GM12878 (cell line): ENCODE results near the gene ZNF791. TPM values are rescaled to one million over a fixed set of nuclear protein-coding genes. Genes with fewer than 3 reads are reported as not detected.

Source experiments
- ATAC-seq: fragments of 200-7000 bp; cut with Tn5 transposase; 3 replicates; pipeline ENCODE4 v1.9.1; 2020; ENCODE audit warnings: mild to moderate bottlenecking, moderate library complexity
- BruUV-seq: library from RNA; stranded (reverse); fragments of 400-500 nt; replicated peaks from 2 replicates; lab custom pipeline; 2021; lab: Mats Ljungman, UMichigan
- CTCF ChIA-PET: fragments of 300-600 bp; sonication (Branson Sonifier 250); formaldehyde crosslinking; extraction: SDS; loops from one replicate; lab custom pipeline; 2021; ENCODE audit warnings: inconsistent platforms; lab: Yijun Ruan, JAX
- POLR2A ChIA-PET: fragments of 350-600 bp; formaldehyde crosslinking; extraction: SDS; loops from one replicate; lab custom pipeline; 2021; ENCODE audit warnings: inconsistent platforms; lab: Charles Lee
- RAD21 ChIA-PET: fragments of 300-600 bp; sonication (Branson Sonifier 250); formaldehyde crosslinking; loops from one replicate; lab custom pipeline; 2023; ENCODE audit warnings: antibody characterized with exemption; ENCODE audit not compliant: unreplicated experiment; lab: Charles Lee
- SMC1A ChIA-PET: fragments of 300-600 bp; sonication (Branson Sonifier 250); formaldehyde crosslinking; loops from one replicate; lab custom pipeline; 2023; ENCODE audit not compliant: unreplicated experiment, uncharacterized antibody; lab: Charles Lee
- DNase-seq: peaks from one replicate; pipeline ENCODE4 v3.0.0-alpha.2; 2011; ENCODE audit warnings: low read depth, low spot score
- FAIRE-seq: peaks from 3 replicates; lab custom pipeline; 2011; peaks lifted over from hg19 to GRCh38; lab: Jason Lieb, UNC
- H2AFZ ChIP-seq: 2 replicates; pipeline ENCODE4 v1.6.0; 2011; ENCODE audit warnings: low read depth, low read length, control low read depth; ENCODE audit not compliant: control insufficient read depth
- H3K27ac ChIP-seq: 2 replicates; pipeline ENCODE4 v1.5.1; 2011; ENCODE audit warnings: control low read depth; ENCODE audit not compliant: control insufficient read depth, insufficient read depth
- H3K27me3 ChIP-seq, 2 experiments: replicated peaks in 1 of 2; 2 replicates each; pipeline versions ENCODE4 v1.6.0 to v1.6.1; 2011; ENCODE audit warnings: low read length in 1 of 2; ENCODE audit not compliant: control insufficient read depth in 2 of 2, insufficient read depth in 2 of 2
- H3K36me3 ChIP-seq, 2 experiments: 2 replicates each; pipeline ENCODE4 v1.5.1; 2011; ENCODE audit warnings: low read length in 1 of 2; ENCODE audit not compliant: control insufficient read depth in 2 of 2, insufficient read depth in 2 of 2
- H3K4me1 ChIP-seq: 2 replicates; pipeline ENCODE4 v1.6.1; 2011; ENCODE audit warnings: mild to moderate bottlenecking, low read length, moderate library complexity, mixed read lengths; ENCODE audit not compliant: control insufficient read depth, insufficient read depth
- H3K4me2 ChIP-seq: 2 replicates; pipeline ENCODE4 v1.6.0; 2011; ENCODE audit warnings: control low read depth; ENCODE audit not compliant: control insufficient read depth, insufficient read depth
- H3K4me3 ChIP-seq: fragments of 200-600 bp; sonication (generic); 2 replicates; pipeline ENCODE4 v1.5.1; 2016
- H3K79me2 ChIP-seq: 2 replicates; pipeline ENCODE4 v1.6.0; 2011; ENCODE audit warnings: low read length; ENCODE audit not compliant: control insufficient read depth, insufficient read depth
- H3K9ac ChIP-seq: 2 replicates; pipeline ENCODE4 v1.8.0; 2011; ENCODE audit warnings: low read length, control low read depth, mixed read lengths; ENCODE audit not compliant: control insufficient read depth, insufficient read depth
- H3K9me3 ChIP-seq: replicated peaks from 3 replicates; pipeline ENCODE4 v1.5.1; 2011; ENCODE audit warnings: mild to moderate bottlenecking, low read length; ENCODE audit not compliant: control insufficient read depth, insufficient read depth
- H4K20me1 ChIP-seq: 2 replicates; pipeline ENCODE4 v1.6.0; 2011; ENCODE audit not compliant: control insufficient read depth, insufficient read depth
- ATF7 ChIP-seq: fragments of 450-650 bp; IDR thresholded peaks from 2 replicates; pipeline ENCODE4 v1.6.1; 2016; ENCODE audit warnings: low read depth, mild to moderate bottlenecking
- EP300 ChIP-seq, 2 experiments: fragments of 150-350 bp in 1 of 2; IDR thresholded peaks; 2 replicates each; pipeline ENCODE4 v1.6.1; 2011 to 2012; ENCODE audit warnings: low read depth in 2 of 2, low read length in 2 of 2, borderline replicate concordance in 1 of 2, improper control_type of control experiment in 1 of 2, inconsistent platforms in 1 of 2; ENCODE audit not compliant: control insufficient read depth in 1 of 2
- IKZF1 ChIP-seq: fragments of 450-650 bp; conservative IDR thresholded peaks from 2 replicates; pipeline ENCODE4 v1.6.1; 2017; ENCODE audit warnings: antibody characterized with exemption, mild to moderate bottlenecking
- KAT2A ChIP-seq: conservative IDR thresholded peaks from 2 replicates; pipeline ENCODE4 v1.6.1; 2011; ENCODE audit warnings: low read depth, low read length; ENCODE audit not compliant: control insufficient read depth
- MYB ChIP-seq: fragments of 150-350 bp; IDR thresholded peaks from 2 replicates; pipeline ENCODE4 v1.6.1; 2014; ENCODE audit warnings: mild to moderate bottlenecking, low read depth, low read length, borderline replicate concordance
- NBN ChIP-seq: fragments of 450-650 bp; IDR thresholded peaks from 2 replicates; pipeline ENCODE4 v1.6.1; 2016
- NR2C2 ChIP-seq: IDR thresholded peaks from 2 replicates; pipeline ENCODE4 v1.6.1; 2011; ENCODE audit warnings: borderline replicate concordance, low read depth; ENCODE audit not compliant: control insufficient read depth, insufficient read length
- RBBP5 ChIP-seq: fragments of 200-600 bp; sonication (generic); conservative IDR thresholded peaks from 2 replicates; pipeline ENCODE4 v1.6.1; 2016
- SMAD5 ChIP-seq: IDR thresholded peaks from 2 replicates; pipeline ENCODE4 v1.6.1; 2016; ENCODE audit warnings: antibody characterized with exemption, low read depth
- ZSCAN29 ChIP-seq: fragments of 450-650 bp; IDR thresholded peaks from 2 replicates; pipeline ENCODE4 v1.6.1; 2017; ENCODE audit warnings: mild to moderate bottlenecking, moderate library complexity
- WGBS: methylation state at CpG from one replicate; pipeline ENCODE4 v1.1.6; 2016; ENCODE audit warnings: low lambda C conversion rate; ENCODE audit not compliant: insufficient replicate concordance, insufficient coverage; ENCODE audit errors: missing lambda C conversion rate; 5-methylcytosine and 5-hydroxymethylcytosine counted together
- in situ Hi-C: fragments of 300-500 bp; cut with MboI; formaldehyde crosslinking; loops from 9 replicates; pipeline ENCODE4 v1.14.3; 2018; ENCODE audit warnings: mixed read lengths
- intact Hi-C: fragments of 100-400 bp; cut with micrococcal nuclease; formaldehyde crosslinking; loops from one replicate; pipeline ENCODE4 v1.14.2; 2022; ENCODE audit not compliant: unreplicated experiment
- polyA plus RNA-seq, 11 experiments: library from polyadenylated mRNA; depleted of rRNA in 4 of 11; unstranded in 6 of 11; stranded (reverse) in 5 of 11; fragments of >200 nt; fragmentation: Nextera tagmentation in 4 of 11; fragmentation: Illumina TruSeq in 1 of 11; extraction: Ambion mirVana in 4 of 11; extraction: Trizol in 1 of 11; gene quantifications; 1 replicate in 1 of 11; 2 replicates in 10 of 11; pipeline versions ENCODE4 v1.2.1 to v1.2.3, GENCODE V29; 2011 to 2016; ENCODE audit warnings: inconsistent platforms in 2 of 11, missing spikeins in 2 of 11, low read depth in 1 of 11
- total RNA-seq, 4 experiments: library from RNA; depleted of rRNA in 3 of 4; stranded (reverse); fragments of >200 nt in 3 of 4; fragmentation: Illumina TruSeq in 1 of 4; extraction: Trizol in 1 of 4; gene quantifications; 2 replicates each; pipeline versions ENCODE4 v1.2.1 to v1.2.3, GENCODE V29; 2013 to 2021
- TF ChIP-seq, protein P1 (sequence below): fragments of 450-650 bp; formaldehyde crosslinking; IDR thresholded peaks from 2 replicates; pipeline ENCODE4 v1.4.0; 2022; ENCODE audit warnings: mild to moderate bottlenecking, moderate library complexity
- TF ChIP-seq, protein P2 (sequence below): fragments of 450-650 bp; IDR thresholded peaks from 2 replicates; pipeline ENCODE4 v1.6.1; 2016; ENCODE audit warnings: mild to moderate bottlenecking
- TF ChIP-seq, protein P3 (sequence below): IDR thresholded peaks from 2 replicates; pipeline ENCODE4 v1.6.1; 2012; ENCODE audit warnings: improper control_type of control experiment, low read depth, low read length; ENCODE audit not compliant: insufficient replicate concordance
- TF ChIP-seq, protein P4 (sequence below): fragments of 450-650 bp; IDR thresholded peaks from 2 replicates; pipeline ENCODE4 v1.6.1; 2014; ENCODE audit warnings: mild to moderate bottlenecking

The ZNF791 gene
- total and polyA plus RNA-seq, 10 of the 15 experiments (the other 5 are each of a cell fraction or from before 2014, with no cell fraction given): 7.5 to 24.0 (median 11.8) TPM

DNA sequence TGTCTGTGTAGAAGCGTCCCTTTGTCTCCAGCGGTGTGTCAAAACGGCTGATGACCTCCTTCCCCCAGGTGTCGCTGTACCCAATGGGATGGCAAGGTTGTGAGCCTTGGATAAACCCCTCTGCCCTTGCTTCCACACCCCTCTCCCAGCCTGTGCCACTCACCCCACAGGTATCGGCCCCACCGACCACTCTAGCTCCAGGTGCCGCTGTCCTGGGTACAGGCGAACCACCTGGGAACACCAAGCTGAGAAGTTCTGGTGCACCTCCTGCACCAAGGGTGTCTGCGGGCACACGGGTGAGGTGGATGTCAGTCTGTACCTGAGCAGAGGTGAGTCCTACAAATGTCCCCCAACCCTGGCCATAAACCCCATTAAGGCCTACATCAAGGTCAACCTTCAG, 39.2 kb downstream of the ZNF791 start:
- BruUV-seq: no TSS peak
- Histone ChIP-seq H3K4me2 (no peak overlapping the region), H3K27ac (no peak overlapping the region), H4K20me1 (no peaks in the 10 kb centered on the region), H3K4me3 (no peak overlapping the region), H3K79me2 (no peaks in the 10 kb centered on the region), H3K27me3 (no peaks in the 10 kb centered on the region), H3K36me3 (peaks cover 6 to 11% of the 10 kb centered on the region in 2 experiments; a peak in 3 of 4 replicates), H3K9ac (no peak overlapping the region), H3K9me3 (no peaks in the 10 kb centered on the region; the same call in 2 of the 3 replicates), H3K4me1 (no peaks in the 10 kb centered on the region), H2AFZ (no peak overlapping the region)
- FAIRE-seq (no peak), ATAC-seq (no peak), DNase-seq (no peak)
- CTCF ChIA-PET: no interaction called here
- TF ChIP-seq NR2C2 (no peak), RBBP5 (no peak), KAT2A (no peak), ATF7 (no peak), SMAD5 (no peak), ZSCAN29 (no peak), IKZF1 (no peak), MYB (no peak), EP300 (IDR thresholded peaks at IDR 0.05; ENCODE audit: borderline replicate concordance in 1 of 2, control insufficient read depth in 1 of 2, low read depth in 2 of 2, low read length in 2 of 2) (no peak), NBN (no peak)
- TF ChIP-seq, protein P1, sequence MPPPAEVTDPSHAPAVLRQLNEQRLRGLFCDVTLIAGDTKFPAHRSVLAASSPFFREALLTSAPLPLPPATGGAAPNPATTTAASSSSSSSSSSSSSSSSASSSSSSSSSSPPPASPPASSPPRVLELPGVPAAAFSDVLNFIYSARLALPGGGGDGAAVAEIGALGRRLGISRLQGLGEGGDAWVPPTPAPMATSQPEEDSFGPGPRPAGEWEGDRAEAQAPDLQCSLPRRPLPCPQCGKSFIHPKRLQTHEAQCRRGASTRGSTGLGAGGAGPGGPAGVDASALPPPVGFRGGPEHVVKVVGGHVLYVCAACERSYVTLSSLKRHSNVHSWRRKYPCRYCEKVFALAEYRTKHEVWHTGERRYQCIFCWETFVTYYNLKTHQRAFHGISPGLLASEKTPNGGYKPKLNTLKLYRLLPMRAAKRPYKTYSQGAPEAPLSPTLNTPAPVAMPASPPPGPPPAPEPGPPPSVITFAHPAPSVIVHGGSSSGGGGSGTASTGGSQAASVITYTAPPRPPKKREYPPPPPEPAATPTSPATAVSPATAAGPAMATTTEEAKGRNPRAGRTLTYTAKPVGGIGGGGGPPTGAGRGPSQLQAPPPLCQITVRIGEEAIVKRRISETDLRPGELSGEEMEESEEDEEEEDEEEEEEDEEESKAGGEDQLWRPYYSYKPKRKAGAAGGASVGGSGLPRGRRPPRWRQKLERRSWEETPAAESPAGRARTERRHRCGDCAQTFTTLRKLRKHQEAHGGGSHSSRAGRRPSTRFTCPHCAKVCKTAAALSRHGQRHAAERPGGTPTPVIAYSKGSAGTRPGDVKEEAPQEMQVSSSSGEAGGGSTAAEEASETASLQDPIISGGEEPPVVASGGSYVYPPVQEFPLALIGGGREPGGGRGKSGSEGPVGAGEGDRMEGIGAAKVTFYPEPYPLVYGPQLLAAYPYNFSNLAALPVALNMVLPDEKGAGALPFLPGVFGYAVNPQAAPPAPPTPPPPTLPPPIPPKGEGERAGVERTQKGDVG: no peak
- TF ChIP-seq, protein P2, sequence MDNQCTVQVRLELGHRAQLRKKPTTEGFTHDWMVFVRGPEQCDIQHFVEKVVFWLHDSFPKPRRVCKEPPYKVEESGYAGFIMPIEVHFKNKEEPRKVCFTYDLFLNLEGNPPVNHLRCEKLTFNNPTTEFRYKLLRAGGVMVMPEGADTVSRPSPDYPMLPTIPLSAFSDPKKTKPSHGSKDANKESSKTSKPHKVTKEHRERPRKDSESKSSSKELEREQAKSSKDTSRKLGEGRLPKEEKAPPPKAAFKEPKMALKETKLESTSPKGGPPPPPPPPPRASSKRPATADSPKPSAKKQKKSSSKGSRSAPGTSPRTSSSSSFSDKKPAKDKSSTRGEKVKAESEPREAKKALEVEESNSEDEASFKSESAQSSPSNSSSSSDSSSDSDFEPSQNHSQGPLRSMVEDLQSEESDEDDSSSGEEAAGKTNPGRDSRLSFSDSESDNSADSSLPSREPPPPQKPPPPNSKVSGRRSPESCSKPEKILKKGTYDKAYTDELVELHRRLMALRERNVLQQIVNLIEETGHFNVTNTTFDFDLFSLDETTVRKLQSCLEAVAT: no peak
- TF ChIP-seq, protein P3, sequence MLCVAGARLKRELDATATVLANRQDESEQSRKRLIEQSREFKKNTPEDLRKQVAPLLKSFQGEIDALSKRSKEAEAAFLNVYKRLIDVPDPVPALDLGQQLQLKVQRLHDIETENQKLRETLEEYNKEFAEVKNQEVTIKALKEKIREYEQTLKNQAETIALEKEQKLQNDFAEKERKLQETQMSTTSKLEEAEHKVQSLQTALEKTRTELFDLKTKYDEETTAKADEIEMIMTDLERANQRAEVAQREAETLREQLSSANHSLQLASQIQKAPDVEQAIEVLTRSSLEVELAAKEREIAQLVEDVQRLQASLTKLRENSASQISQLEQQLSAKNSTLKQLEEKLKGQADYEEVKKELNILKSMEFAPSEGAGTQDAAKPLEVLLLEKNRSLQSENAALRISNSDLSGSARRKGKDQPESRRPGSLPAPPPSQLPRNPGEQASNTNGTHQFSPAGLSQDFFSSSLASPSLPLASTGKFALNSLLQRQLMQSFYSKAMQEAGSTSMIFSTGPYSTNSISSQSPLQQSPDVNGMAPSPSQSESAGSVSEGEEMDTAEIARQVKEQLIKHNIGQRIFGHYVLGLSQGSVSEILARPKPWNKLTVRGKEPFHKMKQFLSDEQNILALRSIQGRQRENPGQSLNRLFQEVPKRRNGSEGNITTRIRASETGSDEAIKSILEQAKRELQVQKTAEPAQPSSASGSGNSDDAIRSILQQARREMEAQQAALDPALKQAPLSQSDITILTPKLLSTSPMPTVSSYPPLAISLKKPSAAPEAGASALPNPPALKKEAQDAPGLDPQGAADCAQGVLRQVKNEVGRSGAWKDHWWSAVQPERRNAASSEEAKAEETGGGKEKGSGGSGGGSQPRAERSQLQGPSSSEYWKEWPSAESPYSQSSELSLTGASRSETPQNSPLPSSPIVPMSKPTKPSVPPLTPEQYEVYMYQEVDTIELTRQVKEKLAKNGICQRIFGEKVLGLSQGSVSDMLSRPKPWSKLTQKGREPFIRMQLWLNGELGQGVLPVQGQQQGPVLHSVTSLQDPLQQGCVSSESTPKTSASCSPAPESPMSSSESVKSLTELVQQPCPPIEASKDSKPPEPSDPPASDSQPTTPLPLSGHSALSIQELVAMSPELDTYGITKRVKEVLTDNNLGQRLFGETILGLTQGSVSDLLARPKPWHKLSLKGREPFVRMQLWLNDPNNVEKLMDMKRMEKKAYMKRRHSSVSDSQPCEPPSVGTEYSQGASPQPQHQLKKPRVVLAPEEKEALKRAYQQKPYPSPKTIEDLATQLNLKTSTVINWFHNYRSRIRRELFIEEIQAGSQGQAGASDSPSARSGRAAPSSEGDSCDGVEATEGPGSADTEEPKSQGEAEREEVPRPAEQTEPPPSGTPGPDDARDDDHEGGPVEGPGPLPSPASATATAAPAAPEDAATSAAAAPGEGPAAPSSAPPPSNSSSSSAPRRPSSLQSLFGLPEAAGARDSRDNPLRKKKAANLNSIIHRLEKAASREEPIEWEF: no peak
- TF ChIP-seq, protein P4, sequence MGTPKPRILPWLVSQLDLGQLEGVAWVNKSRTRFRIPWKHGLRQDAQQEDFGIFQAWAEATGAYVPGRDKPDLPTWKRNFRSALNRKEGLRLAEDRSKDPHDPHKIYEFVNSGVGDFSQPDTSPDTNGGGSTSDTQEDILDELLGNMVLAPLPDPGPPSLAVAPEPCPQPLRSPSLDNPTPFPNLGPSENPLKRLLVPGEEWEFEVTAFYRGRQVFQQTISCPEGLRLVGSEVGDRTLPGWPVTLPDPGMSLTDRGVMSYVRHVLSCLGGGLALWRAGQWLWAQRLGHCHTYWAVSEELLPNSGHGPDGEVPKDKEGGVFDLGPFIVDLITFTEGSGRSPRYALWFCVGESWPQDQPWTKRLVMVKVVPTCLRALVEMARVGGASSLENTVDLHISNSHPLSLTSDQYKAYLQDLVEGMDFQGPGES: no peak
- 98% methylated on average over 10 of the region's 10 CpGs for WGBS
- RAD21 ChIA-PET: no interaction called here
- intact Hi-C loops (no loop called here), in situ Hi-C loops (no loop called here)
- SMC1A ChIA-PET: no interaction called here
- POLR2A ChIA-PET: no interaction called here
